ENCODE results near the gene MUC12.
"Not testable (repeated sequence)": the region's sequence is repeated elsewhere in the genome, so short reads cannot be mapped to it uniquely, and the experiment has no call there.

The MUC12 gene

GRCh38 chr7:100991631-100992030, 22.3 kb downstream of the MUC12 start:
- TF ChIP-seq ZNF274 (IDR thresholded peaks at IDR 0.05; ENCODE audit: low read depth, low read length): no peak
- H3K4me3 ChIP-seq (ENCODE audit: low read length): no peak overlapping the region

DNA sequence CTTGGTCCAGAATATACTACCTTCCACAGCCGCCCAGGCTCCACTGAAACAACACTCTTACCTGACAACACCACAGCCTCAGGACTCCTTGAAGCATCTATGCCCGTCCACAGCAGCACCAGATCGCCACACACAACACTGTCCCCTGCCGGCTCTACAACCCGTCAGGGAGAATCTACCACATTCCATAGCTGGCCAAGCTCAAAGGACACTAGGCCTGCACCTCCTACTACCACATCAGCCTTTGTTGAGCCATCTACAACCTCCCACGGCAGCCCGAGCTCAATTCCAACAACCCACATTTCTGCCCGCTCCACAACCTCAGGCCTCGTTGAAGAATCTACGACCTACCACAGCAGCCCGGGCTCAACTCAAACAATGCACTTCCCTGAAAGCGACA, 22.9 kb downstream of the MUC12 start:
- not testable (repeated sequence) for H3K4me3 ChIP-seq (ENCODE audit: low read length)

DNA sequence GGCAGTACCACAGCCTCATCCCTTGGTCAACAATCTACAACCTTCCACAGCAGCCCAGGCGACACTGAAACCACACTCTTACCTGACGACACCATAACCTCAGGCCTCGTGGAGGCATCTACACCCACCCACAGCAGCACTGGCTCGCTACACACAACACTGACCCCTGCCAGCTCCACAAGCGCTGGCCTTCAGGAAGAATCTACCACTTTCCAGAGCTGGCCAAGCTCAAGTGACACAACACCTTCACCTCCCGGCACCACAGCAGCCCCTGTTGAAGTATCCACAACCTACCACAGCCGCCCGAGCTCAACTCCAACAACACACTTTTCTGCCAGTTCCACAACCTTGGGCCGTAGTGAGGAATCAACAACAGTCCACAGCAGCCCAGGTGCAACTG, 25.3 kb downstream of the MUC12 start:
- H3K4me3 ChIP-seq (ENCODE audit: low read length): not testable (repeated sequence)

DNA sequence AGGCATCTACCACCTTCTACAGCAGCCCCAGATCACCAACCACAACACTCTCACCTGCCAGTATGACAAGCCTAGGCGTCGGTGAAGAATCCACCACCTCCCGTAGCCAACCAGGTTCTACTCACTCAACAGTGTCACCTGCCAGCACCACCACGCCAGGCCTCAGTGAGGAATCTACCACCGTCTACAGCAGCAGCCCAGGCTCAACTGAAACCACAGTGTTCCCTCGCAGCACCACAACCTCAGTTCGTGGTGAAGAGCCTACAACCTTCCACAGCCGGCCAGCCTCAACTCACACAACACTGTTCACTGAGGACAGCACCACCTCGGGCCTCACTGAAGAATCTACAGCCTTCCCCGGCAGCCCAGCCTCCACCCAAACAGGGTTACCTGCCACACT, 29.2 kb downstream of the MUC12 start:
- H3K4me3 ChIP-seq (ENCODE audit: low read length): not testable (repeated sequence)

DNA sequence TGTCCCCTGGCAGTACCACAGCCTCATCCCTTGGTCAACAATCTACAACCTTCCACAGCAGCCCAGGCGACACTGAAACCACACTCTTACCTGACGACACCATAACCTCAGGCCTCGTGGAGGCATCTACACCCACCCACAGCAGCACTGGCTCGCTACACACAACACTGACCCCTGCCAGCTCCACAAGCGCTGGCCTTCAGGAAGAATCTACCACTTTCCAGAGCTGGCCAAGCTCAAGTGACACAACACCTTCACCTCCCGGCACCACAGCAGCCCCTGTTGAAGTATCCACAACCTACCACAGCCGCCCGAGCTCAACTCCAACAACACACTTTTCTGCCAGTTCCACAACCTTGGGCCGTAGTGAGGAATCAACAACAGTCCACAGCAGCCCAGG, 30.0 kb downstream of the MUC12 start:
- not testable (repeated sequence) for H3K4me3 ChIP-seq (ENCODE audit: low read length)

GRCh38 chr7:101000025-101000424, 30.7 kb downstream of the MUC12 start:
- not testable (repeated sequence) for H3K4me3 ChIP-seq (ENCODE audit: low read length)

DNA sequence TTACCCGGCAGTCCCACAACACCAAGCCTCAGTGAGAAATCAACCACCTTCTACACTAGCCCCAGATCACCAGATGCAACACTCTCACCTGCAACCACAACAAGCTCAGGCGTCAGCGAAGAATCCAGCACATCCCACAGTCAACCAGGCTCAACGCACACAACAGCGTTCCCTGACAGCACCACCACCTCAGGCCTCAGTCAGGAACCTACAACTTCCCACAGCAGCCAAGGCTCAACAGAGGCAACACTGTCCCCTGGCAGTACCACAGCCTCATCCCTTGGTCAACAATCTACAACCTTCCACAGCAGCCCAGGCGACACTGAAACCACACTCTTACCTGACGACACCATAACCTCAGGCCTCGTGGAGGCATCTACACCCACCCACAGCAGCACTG, 33.0 kb downstream of the MUC12 start:
- H3K4me3 ChIP-seq (ENCODE audit: low read length): not testable (repeated sequence)

GRCh38 chr7:101007361-101007760, 38.0 kb downstream of the MUC12 start:
- H3K4me3 ChIP-seq (ENCODE audit: low read length): not testable (repeated sequence)

GRCh38 chr7:101009629-101010028, 40.3 kb downstream of the MUC12 start:
- TF ChIP-seq ZNF274 (IDR thresholded peaks at IDR 0.05; ENCODE audit: low read depth, low read length): no peak
- H3K4me3 ChIP-seq (ENCODE audit: low read length): no peak overlapping the region

- no peak for TF ChIP-seq ZNF274 (IDR thresholded peaks at IDR 0.05; ENCODE audit: low read depth, low read length)
- no peak overlapping the region for H3K4me3 ChIP-seq (ENCODE audit: low read length)
Measured at GRCh38 chr7:101012931-101013330, 43.6 kb downstream of the MUC12 start.

GRCh38 chr7:101015626-101016025, 46.3 kb downstream of the MUC12 start:
- TF ChIP-seq ZNF274 (IDR thresholded peaks at IDR 0.05; ENCODE audit: low read depth, low read length): no peak
- no peak overlapping the region for H3K4me3 ChIP-seq (ENCODE audit: low read length)

- peak overlapping the region; percentile 71; the same call in 1 of the 2 replicates for H3K4me3 ChIP-seq (ENCODE audit: low read length)
- TF ChIP-seq ZNF274 (IDR thresholded peaks at IDR 0.05; ENCODE audit: low read depth, low read length): no peak
Measured at GRCh38 chr7:101017064-101017777, 47.9 kb downstream of the MUC12 start.

GRCh38 chr7:101018271-101019167, 49.2 kb downstream of the MUC12 start:
- no peak for TF ChIP-seq ZNF274 (IDR thresholded peaks at IDR 0.05; ENCODE audit: low read depth, low read length)
- peak overlapping the region; percentile 14; the same call in 1 of the 2 replicates for H3K4me3 ChIP-seq (ENCODE audit: low read length)

DNA sequence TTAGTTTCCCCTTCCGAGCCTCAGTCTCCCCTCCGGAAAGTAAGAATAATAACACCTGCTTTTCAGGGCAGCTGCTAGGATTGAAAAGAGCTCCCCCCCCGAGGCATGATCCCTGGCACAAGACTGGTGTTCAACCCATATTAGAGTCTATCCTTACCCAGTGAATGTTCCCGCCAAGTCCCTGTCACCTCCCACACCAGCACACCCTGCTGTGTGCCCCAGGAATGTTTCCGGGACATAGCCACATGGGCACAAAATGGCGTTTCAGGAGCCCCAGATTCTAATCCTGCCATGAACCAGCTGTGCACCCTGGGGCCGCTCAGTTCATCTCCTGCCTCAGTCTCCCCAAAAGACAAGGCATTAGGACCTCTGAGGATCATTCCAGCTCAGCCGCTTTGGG, 51.1 kb downstream of the MUC12 start:
- no peak overlapping the region for H3K4me3 ChIP-seq (ENCODE audit: low read length)

GRCh38 chr7:101021703-101022102, 52.3 kb downstream of the MUC12 start:
- H3K4me3 ChIP-seq (ENCODE audit: low read length): no peak overlapping the region
- TF ChIP-seq ZNF274 (IDR thresholded peaks at IDR 0.05; ENCODE audit: low read depth, low read length): no peak

More for the DNA sequence above, 51.1 kb downstream of the MUC12 start:
- no peak for TF ChIP-seq ZNF274 (IDR thresholded peaks at IDR 0.05; ENCODE audit: low read depth, low read length)

DNA sequence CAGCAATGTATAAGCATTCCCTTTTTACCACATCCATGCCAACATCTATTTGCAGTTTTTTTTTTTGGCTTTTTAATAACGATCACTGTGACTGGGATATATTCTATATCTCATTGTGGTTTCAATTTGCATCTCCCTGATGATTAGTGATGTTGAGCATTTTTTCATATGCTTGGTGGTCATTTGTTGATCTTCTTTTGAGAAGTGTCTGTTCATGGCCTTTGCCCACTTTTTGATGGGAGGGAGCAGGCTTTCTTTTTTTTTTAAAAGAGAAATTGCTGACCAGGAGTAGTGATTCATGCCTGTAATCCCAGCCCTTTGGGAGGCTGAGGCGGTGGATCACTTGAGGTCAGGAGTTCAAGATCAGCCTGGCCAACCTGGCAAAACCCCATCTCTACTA, 54.5 kb downstream of the MUC12 start:
- H3K4me3 ChIP-seq (ENCODE audit: low read length): no peak overlapping the region
- no peak for TF ChIP-seq ZNF274 (IDR thresholded peaks at IDR 0.05; ENCODE audit: low read depth, low read length)

All from GM08714 (cell line).